Right renal pelvis (tissue), 4 donors: ENCODE measurements around the gene GPC6. TPM values are rescaled to one million over a fixed set of nuclear protein-coding genes. Genes with fewer than 3 reads are reported as not detected.

Source experiments
- DNase-seq, 4 donors: peaks; one replicate each; pipeline ENCODE4 v3.0.0-alpha.2; 2013; ENCODE audit warnings: low read depth in 4 of 4, low spot score in 3 of 4, missing footprints in 1 of 4
- polyA plus RNA-seq, 4 donors: library from polyadenylated mRNA; unstranded; fragments of 120-200 nt; gene quantifications; one replicate each; pipeline ENCODE4 v1.2.1, GENCODE V29; 2013; ENCODE audit not compliant: insufficient read length in 4 of 4

The GPC6 gene
- polyA plus RNA-seq, 4 donors = 64.7 to 74.0 (median 65.9) TPM

GRCh38 chr13:93758575-93758974 lies 532.0 kb downstream of the GPC6 start:
- DNase-seq = no peak

GRCh38 chr13:93762708-93763426 lies 536.3 kb downstream of the GPC6 start:
- no peak for DNase-seq

GRCh38 chr13:93765062-93765461 lies 538.5 kb downstream of the GPC6 start:
- DNase-seq = no peak

GRCh38 chr13:93765811-93766210 lies 539.2 kb downstream of the GPC6 start:
- no peak for DNase-seq

- no peak for DNase-seq
Measured at GRCh38 chr13:93766719-93767118, 540.1 kb downstream of the GPC6 start.

GRCh38 chr13:93767180-93767916 lies 540.7 kb downstream of the GPC6 start:
- no peak for DNase-seq

GRCh38 chr13:93767917-93768409 lies 541.4 kb downstream of the GPC6 start:
- DNase-seq = peak in 1 of 4 donors; percentile 36

GRCh38 chr13:93769101-93769500 lies 542.5 kb downstream of the GPC6 start:
- DNase-seq = peak in 2 of 4 donors; percentile 30 to 36

- DNase-seq = no peak
Measured at GRCh38 chr13:93769607-93770006, 543.0 kb downstream of the GPC6 start.

- DNase-seq = no peak
Measured at GRCh38 chr13:93771227-93771626, 544.6 kb downstream of the GPC6 start.

- no peak for DNase-seq
Measured at GRCh38 chr13:93771782-93772181, 545.2 kb downstream of the GPC6 start.

GRCh38 chr13:93774506-93774905 lies 547.9 kb downstream of the GPC6 start:
- no peak for DNase-seq

GRCh38 chr13:93775027-93775426 lies 548.4 kb downstream of the GPC6 start:
- no peak for DNase-seq

GRCh38 chr13:93775507-93776108 lies 549.0 kb downstream of the GPC6 start:
- DNase-seq = no peak

GRCh38 chr13:93776936-93777335 lies 550.3 kb downstream of the GPC6 start:
- DNase-seq = no peak

GRCh38 chr13:93777504-93777903 lies 550.9 kb downstream of the GPC6 start:
- DNase-seq = no peak

GRCh38 chr13:93778548-93778947 lies 551.9 kb downstream of the GPC6 start:
- no peak for DNase-seq

- no peak for DNase-seq
Measured at GRCh38 chr13:93784191-93784590, 557.6 kb downstream of the GPC6 start.

GRCh38 chr13:93786846-93787489 lies 560.4 kb downstream of the GPC6 start:
- DNase-seq = no peak

GRCh38 chr13:93788456-93788855 lies 561.8 kb downstream of the GPC6 start:
- no peak for DNase-seq

GRCh38 chr13:93789058-93789457 lies 562.5 kb downstream of the GPC6 start:
- no peak for DNase-seq
